ENCODE measurements around the gene GNL3. TPM values are rescaled to one million over a fixed set of nuclear protein-coding genes. Genes with fewer than 3 reads are reported as not detected.

Gene GNL3
- total and polyA plus RNA-seq, 12 donors = 20.6 to 60.4 (median 25.8) TPM

DNA sequence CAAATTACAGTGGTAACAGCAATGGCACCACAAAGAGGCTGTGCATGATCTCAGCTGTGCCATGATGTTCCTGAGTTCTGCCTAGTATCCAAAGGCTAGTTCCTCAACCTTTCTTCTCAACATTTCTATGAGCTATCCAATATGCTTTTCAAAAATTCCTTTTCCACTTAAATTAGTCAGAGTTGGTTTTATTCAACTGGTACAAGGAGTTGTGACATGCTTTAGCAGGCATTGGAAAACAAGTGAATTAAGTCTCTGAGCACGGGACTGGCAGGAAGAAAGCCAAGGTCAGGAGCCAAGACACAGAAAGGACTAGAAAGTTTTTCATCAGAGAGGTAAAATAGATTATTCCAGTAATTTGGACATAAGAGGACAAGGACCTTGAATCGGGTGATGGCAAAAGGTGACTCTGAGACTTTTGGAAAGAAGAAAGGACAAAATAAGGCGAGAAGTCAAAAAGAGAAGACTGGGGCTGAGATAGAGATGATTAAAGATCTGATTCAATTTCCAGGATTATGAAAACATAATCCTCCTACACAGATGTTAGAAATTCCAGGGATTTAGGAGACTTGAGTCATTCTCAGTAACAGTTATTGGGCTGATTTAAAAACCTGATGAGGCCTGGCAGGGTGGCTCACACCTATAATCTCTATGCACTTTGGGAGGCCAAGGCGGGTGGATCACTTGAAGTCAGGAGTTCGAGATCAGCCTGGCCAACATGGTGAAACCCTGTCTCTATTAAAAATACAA is 36.2 kb upstream of the GNL3 start:
- H3K9me3 ChIP-seq = no peaks in the 10 kb centered on the region
- no peak overlapping the region for H3K4me3 ChIP-seq
- intact Hi-C loops (cut with DNase I) = no loop called here
- no peaks in the 10 kb centered on the region for H3K4me1 ChIP-seq
- TF ChIP-seq, protein P1, sequence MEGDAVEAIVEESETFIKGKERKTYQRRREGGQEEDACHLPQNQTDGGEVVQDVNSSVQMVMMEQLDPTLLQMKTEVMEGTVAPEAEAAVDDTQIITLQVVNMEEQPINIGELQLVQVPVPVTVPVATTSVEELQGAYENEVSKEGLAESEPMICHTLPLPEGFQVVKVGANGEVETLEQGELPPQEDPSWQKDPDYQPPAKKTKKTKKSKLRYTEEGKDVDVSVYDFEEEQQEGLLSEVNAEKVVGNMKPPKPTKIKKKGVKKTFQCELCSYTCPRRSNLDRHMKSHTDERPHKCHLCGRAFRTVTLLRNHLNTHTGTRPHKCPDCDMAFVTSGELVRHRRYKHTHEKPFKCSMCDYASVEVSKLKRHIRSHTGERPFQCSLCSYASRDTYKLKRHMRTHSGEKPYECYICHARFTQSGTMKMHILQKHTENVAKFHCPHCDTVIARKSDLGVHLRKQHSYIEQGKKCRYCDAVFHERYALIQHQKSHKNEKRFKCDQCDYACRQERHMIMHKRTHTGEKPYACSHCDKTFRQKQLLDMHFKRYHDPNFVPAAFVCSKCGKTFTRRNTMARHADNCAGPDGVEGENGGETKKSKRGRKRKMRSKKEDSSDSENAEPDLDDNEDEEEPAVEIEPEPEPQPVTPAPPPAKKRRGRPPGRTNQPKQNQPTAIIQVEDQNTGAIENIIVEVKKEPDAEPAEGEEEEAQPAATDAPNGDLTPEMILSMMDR (IDR thresholded peaks at IDR 0.05) = no peak
- H3K27ac ChIP-seq = no peak overlapping the region
- H3K36me3 ChIP-seq = peaks cover 0 to 100% (median 55%) of the 10 kb centered on the region in 9 donors
- DNase-seq (no peak), ATAC-seq (no peak)
- no peaks in the 10 kb centered on the region for H3K27me3 ChIP-seq
- 74 to 97% methylated on average over 5 of the region's 5 CpGs for WGBS, 2 donors

- ATAC-seq (no peak), DNase-seq (no peak)
- H3K27me3 ChIP-seq = no peaks in the 10 kb centered on the region
Measured at GRCh38 chr3:52650439-52650838, 35.4 kb upstream of the GNL3 start.

GRCh38 chr3:52651592-52651991 is 34.2 kb upstream of the GNL3 start:
- no peak overlapping the region for H3K27ac ChIP-seq
- DNase-seq (no peak), ATAC-seq (no peak)
- intact Hi-C loops (cut with DNase I) = no loop called here
- H3K4me3 ChIP-seq = no peak overlapping the region
- H3K36me3 ChIP-seq = peaks cover 0 to 100% (median 68%) of the 10 kb centered on the region in 9 donors
- no peaks in the 10 kb centered on the region for H3K27me3 ChIP-seq
- no peaks in the 10 kb centered on the region for H3K9me3 ChIP-seq
- TF ChIP-seq, protein P1 (IDR thresholded peaks at IDR 0.05) = no peak
- no peaks in the 10 kb centered on the region for H3K4me1 ChIP-seq

More at GRCh38 chr3:52650439-52650838, 35.4 kb upstream of the GNL3 start:
- TF ChIP-seq, protein P1 (IDR thresholded peaks at IDR 0.05) = no peak
- no peaks in the 10 kb centered on the region for H3K4me1 ChIP-seq
- intact Hi-C loops (cut with DNase I) = no loop called here
- H3K36me3 ChIP-seq = peaks cover 0 to 100% (median 57%) of the 10 kb centered on the region in 9 donors
- H3K27ac ChIP-seq = no peak overlapping the region
- WGBS, 2 donors = 93 to 95% methylated on average over 1 of the region's 1 CpG
- H3K9me3 ChIP-seq = no peaks in the 10 kb centered on the region
- no peak overlapping the region for H3K4me3 ChIP-seq

DNA sequence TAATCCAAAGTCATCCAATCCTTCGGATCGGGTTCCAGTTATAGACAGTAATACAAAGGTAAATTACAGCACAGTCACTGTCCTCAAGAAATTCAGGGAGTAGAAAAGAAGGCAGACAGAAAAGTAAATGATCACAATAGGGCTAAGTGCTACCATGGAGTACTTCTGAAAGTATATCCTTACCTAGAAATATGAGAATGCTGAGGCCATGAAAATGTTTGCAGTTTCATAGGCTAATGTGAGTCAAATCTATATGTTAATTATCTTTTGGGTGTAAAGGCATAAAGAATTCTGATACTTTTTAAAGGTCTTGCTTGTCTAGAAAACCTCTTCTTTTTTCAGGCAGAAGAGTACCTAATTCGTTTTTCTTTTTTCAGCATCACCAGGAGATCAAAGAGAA is 29.9 kb upstream of the GNL3 start:
- DNase-seq = no peak
- H3K9me3 ChIP-seq = no peaks in the 10 kb centered on the region
- no peak overlapping the region for H3K4me3 ChIP-seq
- no peaks in the 10 kb centered on the region for H3K27me3 ChIP-seq
- H3K4me1 ChIP-seq = no peaks in the 10 kb centered on the region
- intact Hi-C loops (cut with DNase I) = no loop called here
- no peak for ATAC-seq
- TF ChIP-seq, protein P1 (IDR thresholded peaks at IDR 0.05) = no peak
- no peak overlapping the region for H3K27ac ChIP-seq
- WGBS, 2 donors = 90 to 91% methylated on average over 3 of the region's 3 CpGs
- H3K36me3 ChIP-seq = peaks cover 0 to 100% (median 89%) of the 10 kb centered on the region in 9 donors
